GM19240 (cell line): ENCODE results near the gene MLXIP.

Experiments
- DNase-seq: peaks from one replicate; pipeline ENCODE4 v3.0.0; 2011; ENCODE audit warnings: low spot score; ENCODE audit not compliant: insufficient read length

Gene MLXIP

DNA sequence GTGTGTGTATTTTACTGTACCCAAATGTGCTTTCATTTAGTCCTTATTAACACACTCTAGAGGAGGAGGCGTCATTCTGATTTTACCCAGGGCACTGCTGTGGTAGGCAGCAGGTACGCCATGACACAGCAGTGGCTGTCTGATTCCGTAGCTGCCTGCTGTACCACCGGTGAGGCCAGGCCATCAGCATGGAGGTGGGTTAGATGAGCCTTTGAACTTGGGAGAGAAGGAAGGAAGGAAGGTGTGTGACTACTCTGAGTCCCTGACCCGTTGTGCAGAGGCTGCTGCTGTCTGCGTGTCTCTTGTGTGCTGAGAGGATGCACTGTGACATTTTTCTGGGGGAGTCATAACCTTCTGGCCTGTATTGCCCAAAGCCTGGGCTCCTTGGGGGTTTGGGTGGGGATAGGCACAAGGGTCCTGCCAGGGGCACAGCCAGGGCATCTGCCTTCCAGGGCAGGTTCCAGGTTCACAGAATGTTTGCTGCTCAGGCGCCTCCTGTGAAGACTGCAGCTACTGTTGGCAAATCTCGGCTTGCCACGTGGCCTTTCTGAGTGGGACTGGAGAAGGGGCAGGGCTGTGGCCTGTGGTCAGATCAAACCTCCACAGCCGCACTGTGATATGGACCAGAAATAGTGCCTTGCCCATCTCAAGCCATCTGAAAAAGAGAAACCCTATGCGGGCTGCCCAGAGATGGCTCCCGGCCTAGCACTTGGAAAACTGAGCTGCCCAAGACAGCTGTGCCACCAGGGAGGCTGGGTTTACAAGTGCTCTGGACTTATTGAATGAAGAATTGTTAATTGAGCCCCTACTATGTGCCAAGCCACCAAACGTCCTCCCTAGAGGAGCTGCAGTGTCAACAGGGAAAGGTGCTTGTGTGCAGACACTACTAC, 47.1 kb downstream of the MLXIP start:
- DNase-seq = no peak

GRCh38 chr12:122126342-122126635, 47.7 kb downstream of the MLXIP start:
- DNase-seq = no peak

- DNase-seq = no peak
Measured at GRCh38 chr12:122126713-122127597, 48.4 kb downstream of the MLXIP start.

- DNase-seq = no peak
Measured at GRCh38 chr12:122127839-122128238, 49.3 kb downstream of the MLXIP start.

DNA sequence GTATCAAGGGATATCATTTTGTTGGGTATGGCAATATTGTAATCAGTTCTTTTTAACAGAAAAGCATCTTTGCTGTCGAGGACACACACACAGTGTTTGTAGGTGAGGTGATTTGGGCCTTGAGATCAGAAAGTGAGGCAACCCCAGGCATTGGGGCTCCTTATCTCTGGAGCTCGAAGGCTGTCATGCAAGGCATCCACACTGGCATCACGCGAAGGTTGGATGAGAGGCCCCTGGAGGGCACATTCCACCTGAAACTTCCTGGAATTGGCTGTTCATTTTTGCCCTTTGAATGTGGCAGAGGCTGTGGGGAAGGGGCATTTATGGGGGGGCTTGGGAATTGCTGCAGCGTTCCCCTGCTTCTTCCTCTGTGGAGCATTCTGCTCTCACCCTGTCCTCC, 49.9 kb downstream of the MLXIP start:
- no peak for DNase-seq

- DNase-seq = no peak
Measured at GRCh38 chr12:122129131-122129530, 50.6 kb downstream of the MLXIP start.

GRCh38 chr12:122130150-122130549, 51.6 kb downstream of the MLXIP start:
- no peak for DNase-seq

DNA sequence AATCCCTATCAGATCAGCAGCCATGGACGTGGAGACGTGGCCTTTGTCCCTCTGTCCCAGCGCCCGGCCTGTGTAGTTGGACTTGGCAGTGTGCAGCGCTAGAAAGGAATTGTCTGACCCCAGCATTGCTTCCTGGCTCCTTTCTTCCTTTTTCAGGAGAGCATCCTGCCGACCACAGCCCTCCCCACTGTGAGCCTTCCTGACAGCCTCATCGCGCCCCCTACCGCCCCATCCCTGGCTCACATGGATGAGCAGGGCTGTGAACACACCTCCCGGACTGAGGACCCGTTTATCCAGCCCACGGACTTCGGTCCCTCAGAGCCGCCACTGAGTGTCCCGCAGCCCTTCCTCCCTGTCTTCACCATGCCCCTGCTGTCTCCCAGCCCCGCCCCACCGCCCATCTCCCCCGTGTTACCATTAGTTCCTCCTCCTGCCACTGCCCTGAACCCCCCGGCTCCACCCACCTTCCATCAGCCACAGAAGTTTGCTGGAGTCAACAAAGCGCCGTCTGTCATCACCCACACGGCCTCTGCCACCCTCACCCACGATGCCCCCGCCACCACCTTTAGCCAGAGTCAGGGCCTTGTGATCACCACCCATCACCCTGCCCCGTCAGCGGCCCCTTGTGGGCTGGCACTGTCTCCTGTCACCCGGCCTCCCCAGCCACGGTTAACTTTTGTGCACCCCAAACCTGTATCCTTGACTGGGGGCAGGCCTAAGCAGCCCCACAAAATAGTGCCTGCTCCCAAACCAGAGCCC, 54.8 kb downstream of the MLXIP start:
- no peak for DNase-seq

GRCh38 chr12:122135437-122136031, 57.0 kb downstream of the MLXIP start:
- DNase-seq = no peak

GRCh38 chr12:122137229-122137628, 58.7 kb downstream of the MLXIP start:
- DNase-seq = no peak

DNA sequence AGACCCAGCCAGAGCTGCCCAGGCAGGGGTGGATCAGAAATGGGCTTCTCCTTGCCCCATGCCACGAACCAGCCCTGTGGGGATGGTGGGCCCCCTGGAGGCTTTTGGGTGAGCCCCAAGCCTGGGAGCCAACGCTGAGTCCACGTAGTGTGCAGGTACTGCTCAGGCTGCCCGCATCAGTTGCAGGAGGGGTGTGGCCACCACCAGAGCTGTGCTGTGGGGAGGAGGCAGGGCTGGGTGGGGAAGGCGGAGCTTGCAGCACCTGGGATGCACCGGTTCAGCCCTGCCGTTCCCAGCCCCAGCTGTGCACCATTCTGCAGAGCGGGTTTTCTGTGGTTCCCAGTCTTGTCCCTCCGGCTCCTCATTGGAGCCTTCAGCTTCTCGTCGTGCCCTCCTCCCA, 59.1 kb downstream of the MLXIP start:
- no peak for DNase-seq

- DNase-seq = no peak
Measured at GRCh38 chr12:122138181-122138580, 59.6 kb downstream of the MLXIP start.

GRCh38 chr12:122138616-122139015, 60.1 kb downstream of the MLXIP start:
- no peak for DNase-seq

DNA sequence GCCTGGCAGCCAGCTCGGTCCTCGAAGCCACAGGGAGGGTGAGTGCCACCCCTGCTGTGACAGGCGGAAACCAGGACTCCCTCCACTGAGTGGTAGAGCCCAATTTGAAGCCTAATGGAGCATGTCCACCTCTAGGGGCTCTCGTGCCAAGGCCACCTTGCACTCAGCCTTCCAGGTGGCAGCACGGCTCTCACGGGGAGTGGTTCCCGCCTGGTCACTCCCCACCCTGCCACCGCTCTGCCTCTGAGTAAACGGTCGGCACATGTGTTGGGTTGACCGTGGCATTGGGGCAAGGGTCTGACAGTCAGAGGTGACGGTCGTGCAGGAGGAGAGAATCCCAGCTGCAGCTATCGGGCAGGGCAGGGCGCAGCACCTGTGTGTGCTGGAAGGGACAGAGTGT, 60.7 kb downstream of the MLXIP start:
- DNase-seq = no peak

GRCh38 chr12:122139941-122140340, 61.4 kb downstream of the MLXIP start:
- no peak for DNase-seq

DNA sequence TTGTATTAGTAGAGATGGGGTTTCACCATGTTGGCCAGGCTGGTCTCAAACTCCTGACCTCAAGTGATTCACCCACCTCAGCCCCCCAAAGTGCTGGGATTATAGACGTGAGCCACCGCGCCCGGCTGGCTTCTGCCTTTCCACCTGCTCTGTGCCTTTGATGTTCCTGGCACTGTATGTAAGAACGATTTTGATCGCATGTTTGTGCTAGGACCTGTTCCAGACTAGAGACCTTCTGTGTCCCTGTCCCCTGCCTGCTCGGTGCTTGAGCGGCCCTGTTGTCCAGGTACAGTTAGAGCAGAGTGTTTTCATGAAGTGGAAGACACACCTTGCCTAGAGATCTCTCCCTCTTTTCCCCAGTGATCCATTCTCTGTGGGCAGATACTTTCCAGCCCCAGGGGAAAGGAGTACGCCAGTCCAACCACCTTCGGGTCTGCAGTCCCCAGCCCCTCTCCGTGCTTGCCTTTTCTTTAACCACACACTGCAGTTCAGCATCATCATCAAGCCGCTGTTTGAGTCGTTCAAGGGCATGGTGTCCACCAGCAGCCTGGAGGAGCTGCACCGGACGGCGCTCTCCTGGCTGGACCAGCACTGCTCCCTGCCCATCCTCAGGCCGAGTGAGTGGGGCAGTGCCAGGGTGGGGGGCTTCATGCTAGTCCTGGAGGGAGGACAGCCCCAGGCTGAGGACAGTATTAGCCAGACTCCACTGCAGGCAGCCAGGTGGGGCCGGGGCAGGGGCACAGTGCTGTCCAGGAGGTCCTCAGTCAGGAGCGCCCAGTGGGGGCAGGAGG, 62.1 kb downstream of the MLXIP start:
- DNase-seq = no peak

- no peak for DNase-seq
Measured at GRCh38 chr12:122141911-122142725, 63.6 kb downstream of the MLXIP start.

DNA sequence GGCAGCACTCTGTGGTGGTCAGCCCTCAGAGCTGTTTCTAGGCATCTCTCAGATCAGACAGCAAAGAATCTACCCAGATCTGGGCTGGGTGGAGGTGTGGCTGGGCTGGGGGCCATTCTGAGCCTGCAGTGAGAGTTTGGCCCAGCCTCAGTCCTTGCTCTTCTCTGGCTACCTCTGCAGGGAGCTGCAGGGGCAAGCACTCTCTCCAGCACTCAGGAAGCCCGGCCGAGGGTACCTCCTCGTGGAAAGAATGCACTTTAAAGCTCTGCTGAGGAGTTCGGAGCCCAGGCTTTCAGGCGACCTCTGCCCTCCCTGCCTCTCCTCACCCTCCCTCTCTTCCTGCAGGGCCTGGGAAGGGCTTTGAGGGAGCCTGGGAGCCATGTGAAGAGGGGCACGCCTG, 64.3 kb downstream of the MLXIP start:
- DNase-seq = no peak

- DNase-seq = no peak
Measured at GRCh38 chr12:122144885-122145284, 66.3 kb downstream of the MLXIP start.
